Thyroid gland (tissue), 4 donors: ENCODE results near the gene TXN.
"Not testable (repeated sequence)": the region's sequence is repeated elsewhere in the genome, so short reads cannot be mapped to it uniquely, and the experiment has no call there.

Experiments used
- CTCF ChIP-seq, 6 experiments: fragments of 200-600 bp in 3 of 6; fragments of 450-650 bp in 3 of 6; sonication (generic) in 3 of 6; IDR thresholded peaks; one replicate each; pipeline ENCODE4 v1.5.1; 2016 to 2019; ENCODE audit warnings: antibody characterized with exemption in 6 of 6, mild to moderate bottlenecking in 2 of 6, inconsistent platforms in 1 of 6, moderate library complexity in 1 of 6
- POLR2A ChIP-seq, 2 donors: fragments of 450-650 bp; IDR thresholded peaks; one replicate each; pipeline ENCODE4 v1.6.1; 2017; ENCODE audit warnings: antibody characterized with exemption in 2 of 2, mild to moderate bottlenecking in 2 of 2, moderate library complexity in 1 of 2

GRCh38 chr9:110196084-110196499, 60.2 kb downstream of the TXN start:
- not testable (repeated sequence) for TF ChIP-seq CTCF, POLR2A (IDR thresholded peaks at IDR 0.05)
